ENCODE data around the gene CKMT2.

CKMT2 gene

DNA sequence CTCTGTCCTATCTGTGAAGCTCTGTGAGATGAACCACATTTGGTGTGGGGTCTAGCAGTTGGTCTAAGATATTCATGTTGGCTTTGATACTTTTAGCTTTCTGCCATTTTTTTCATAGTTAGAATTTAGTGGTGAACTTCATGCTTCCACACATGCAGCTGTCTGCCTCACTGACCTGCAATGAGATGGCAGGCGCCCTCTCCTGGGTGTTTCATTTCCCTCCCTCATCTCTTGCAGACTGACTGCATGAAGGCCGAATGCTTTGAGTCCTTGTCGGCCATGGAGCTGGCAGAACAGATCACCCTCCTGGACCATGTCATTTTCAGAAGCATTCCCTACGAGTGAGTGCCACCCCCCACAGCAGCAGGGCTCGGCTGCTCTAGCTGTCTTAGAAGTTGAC, 26.1 kb upstream of the CKMT2 start:
- TF ChIP-seq, protein P1, sequence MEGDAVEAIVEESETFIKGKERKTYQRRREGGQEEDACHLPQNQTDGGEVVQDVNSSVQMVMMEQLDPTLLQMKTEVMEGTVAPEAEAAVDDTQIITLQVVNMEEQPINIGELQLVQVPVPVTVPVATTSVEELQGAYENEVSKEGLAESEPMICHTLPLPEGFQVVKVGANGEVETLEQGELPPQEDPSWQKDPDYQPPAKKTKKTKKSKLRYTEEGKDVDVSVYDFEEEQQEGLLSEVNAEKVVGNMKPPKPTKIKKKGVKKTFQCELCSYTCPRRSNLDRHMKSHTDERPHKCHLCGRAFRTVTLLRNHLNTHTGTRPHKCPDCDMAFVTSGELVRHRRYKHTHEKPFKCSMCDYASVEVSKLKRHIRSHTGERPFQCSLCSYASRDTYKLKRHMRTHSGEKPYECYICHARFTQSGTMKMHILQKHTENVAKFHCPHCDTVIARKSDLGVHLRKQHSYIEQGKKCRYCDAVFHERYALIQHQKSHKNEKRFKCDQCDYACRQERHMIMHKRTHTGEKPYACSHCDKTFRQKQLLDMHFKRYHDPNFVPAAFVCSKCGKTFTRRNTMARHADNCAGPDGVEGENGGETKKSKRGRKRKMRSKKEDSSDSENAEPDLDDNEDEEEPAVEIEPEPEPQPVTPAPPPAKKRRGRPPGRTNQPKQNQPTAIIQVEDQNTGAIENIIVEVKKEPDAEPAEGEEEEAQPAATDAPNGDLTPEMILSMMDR (conservative IDR thresholded peaks at IDR 0.05), result peak; percentile 63
- H3K27ac ChIP-seq, result no peak overlapping the region

GRCh38 chr5:81208904-81209303, 24.2 kb upstream of the CKMT2 start:
- TF ChIP-seq, protein P1 (conservative IDR thresholded peaks at IDR 0.05), result no peak
- H3K27ac ChIP-seq, result no peak overlapping the region

- no peak overlapping the region for H3K27ac ChIP-seq
- TF ChIP-seq, protein P1 (conservative IDR thresholded peaks at IDR 0.05), result no peak
Observed at GRCh38 chr5:81209386-81209785, 23.7 kb upstream of the CKMT2 start.

DNA sequence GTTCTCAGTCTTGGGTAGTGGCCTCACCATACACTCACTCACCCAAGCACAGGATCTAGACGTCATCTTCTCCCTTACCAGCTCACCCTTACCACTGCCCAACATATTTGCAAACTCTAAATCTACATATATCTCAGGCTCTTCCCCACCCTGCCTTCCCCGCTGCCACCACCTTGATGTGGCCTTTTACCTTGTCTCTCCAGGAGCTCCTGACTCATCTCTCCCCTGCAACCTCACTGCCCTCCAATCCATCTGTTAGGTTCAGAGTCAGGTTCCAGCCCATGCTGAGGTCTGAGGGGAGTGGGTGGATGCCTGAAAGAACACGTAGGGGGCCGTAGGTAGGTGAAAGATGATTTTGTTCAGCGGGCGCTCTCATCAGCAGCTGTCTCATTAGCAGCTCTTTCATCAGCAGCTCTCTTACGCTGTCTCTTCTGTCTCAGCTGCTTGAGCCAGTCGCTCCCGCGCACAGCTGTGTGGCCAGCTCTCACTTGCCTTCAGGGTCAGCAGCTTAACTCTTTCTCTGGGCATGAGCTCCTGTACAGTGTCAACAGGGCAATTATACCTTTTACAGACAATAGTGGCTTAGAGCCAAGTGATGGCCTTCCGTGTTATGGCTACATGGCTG, 23.1 kb upstream of the CKMT2 start:
- TF ChIP-seq, protein P1 (conservative IDR thresholded peaks at IDR 0.05), result no peak
- H3K27ac ChIP-seq, result no peak overlapping the region

- H3K27ac ChIP-seq, result no peak overlapping the region
Observed at GRCh38 chr5:81212211-81212751, 20.8 kb upstream of the CKMT2 start.

DNA sequence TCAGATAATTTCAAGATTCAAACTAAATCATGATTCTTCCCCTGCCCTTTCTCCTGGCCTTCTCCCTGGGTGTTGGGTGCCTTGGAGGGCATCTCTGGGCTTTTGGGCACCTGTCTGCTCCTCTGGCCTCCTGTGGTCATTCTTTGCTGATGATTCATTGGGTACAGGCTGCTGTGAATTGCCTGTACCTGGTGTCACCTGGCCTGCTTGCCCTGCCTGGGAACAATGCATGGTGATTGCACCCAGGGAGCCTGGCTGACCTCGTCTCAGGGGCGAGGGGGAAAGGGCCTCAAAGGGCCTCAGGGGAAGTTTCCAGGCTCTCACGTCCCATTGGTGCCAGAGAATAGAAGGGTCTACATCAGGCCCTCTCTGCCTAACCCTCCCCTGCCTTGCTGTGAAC, 20.1 kb upstream of the CKMT2 start:
- TF ChIP-seq, protein P1 (conservative IDR thresholded peaks at IDR 0.05), result no peak
- no peak overlapping the region for H3K27ac ChIP-seq

More at GRCh38 chr5:81212211-81212751, 20.8 kb upstream of the CKMT2 start:
- TF ChIP-seq, protein P1 (conservative IDR thresholded peaks at IDR 0.05), result peak; percentile 45

GRCh38 chr5:81214848-81215247, 18.3 kb upstream of the CKMT2 start:
- TF ChIP-seq, protein P1 (conservative IDR thresholded peaks at IDR 0.05), result no peak
- H3K27ac ChIP-seq, result no peak overlapping the region
